Progenitor cell of endocrine pancreas (in vitro differentiated cells): ENCODE measurements around the gene IRS1. TPM values are rescaled to one million over a fixed set of nuclear protein-coding genes. Genes with fewer than 3 reads are reported as not detected.

Experiments used
- DNase-seq: peaks from one replicate; pipeline ENCODE4 v3.0.0; 2021; ENCODE audit warnings: low spot score; ENCODE audit not compliant: unreplicated experiment
- H3K27ac Mint-ChIP-seq: 2 replicates; pipeline ENCODE4 v1.8.0; 2021; ENCODE audit warnings: mild to moderate bottlenecking, moderate library complexity, mixed read lengths
- H3K27me3 Mint-ChIP-seq: 2 replicates; pipeline ENCODE4 v1.8.0; 2021; ENCODE audit warnings: mixed read lengths
- H3K36me3 Mint-ChIP-seq: 2 replicates; pipeline ENCODE4 v1.8.0; 2022; ENCODE audit warnings: mixed read lengths; ENCODE audit not compliant: insufficient read depth
- H3K4me1 Mint-ChIP-seq: 2 replicates; pipeline ENCODE4 v1.8.0; 2021; ENCODE audit warnings: low read depth, mixed read lengths
- H3K4me3 Mint-ChIP-seq: 2 replicates; pipeline ENCODE4 v1.8.0; 2021; ENCODE audit warnings: low read depth, mild to moderate bottlenecking, moderate library complexity, mixed read lengths
- H3K9me3 Mint-ChIP-seq: 2 replicates; pipeline ENCODE4 v1.8.0; 2021; ENCODE audit warnings: low read depth, mixed read lengths
- CTCF ChIP-seq: fragments of 200-600 bp; sonication (generic); IDR thresholded peaks from one replicate; pipeline ENCODE4 v1.5.0; 2021; ENCODE audit warnings: antibody characterized with exemption, mild to moderate bottlenecking; ENCODE audit not compliant: unreplicated experiment
- total RNA-seq: library from RNA; stranded (reverse); gene quantifications from 2 replicates; pipeline ENCODE4 v1.2.1, GENCODE V29; 2021

Gene IRS1
- total RNA-seq, 1 donor from 2014 or later, result 17.1 TPM

- DNase-seq, result no peak
- peaks cover 22% of the 10 kb centered on the region for H3K4me1 Mint-ChIP-seq
- TF ChIP-seq CTCF, result no peak
- H3K27ac Mint-ChIP-seq, result peak overlapping the region; percentile 97
- H3K9me3 Mint-ChIP-seq, result no peaks in the 10 kb centered on the region
- H3K36me3 Mint-ChIP-seq, result peaks cover 16% of the 10 kb centered on the region
- H3K27me3 Mint-ChIP-seq, result no peaks in the 10 kb centered on the region
- peak overlapping the region; percentile 91 for H3K4me3 Mint-ChIP-seq
Measured at GRCh38 chr2:226799976-226800940, 638 bp upstream of the IRS1 start.

- no peak for DNase-seq
- H3K27ac Mint-ChIP-seq, result peak overlapping the region; percentile 73
- H3K4me1 Mint-ChIP-seq, result peaks cover 35% of the 10 kb centered on the region
Measured at GRCh38 chr2:226798422-226799210, 1.0 kb downstream of the IRS1 start.

DNA sequence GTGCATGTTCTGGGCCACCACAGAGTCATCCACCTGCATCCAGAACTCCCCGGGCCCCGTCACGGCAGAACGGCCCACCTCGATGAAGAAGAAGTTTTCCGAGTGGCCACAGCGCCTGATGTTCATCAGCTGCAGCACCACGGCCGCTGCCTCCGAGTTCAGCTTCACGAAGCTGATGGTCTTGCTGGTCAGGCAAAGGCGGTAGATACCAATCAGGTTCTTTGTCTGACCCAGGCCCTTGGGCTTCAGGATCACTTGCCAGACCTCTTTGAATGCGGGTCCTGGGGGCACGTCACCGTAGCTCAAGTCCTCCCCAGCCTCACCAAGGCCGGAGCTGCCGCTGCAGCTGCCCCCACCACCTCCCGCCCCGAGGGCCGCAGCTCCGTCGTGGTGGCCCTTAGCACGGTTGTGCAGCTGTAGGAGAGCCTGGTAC is 1.6 kb downstream of the IRS1 start:
- H3K27ac Mint-ChIP-seq, result no peak overlapping the region
- peak overlapping the region; percentile 87 for H3K4me3 Mint-ChIP-seq
- no peak for DNase-seq
- H3K4me1 Mint-ChIP-seq, result peaks cover 39% of the 10 kb centered on the region
- no peaks in the 10 kb centered on the region for H3K27me3 Mint-ChIP-seq
- H3K36me3 Mint-ChIP-seq, result peaks cover 20% of the 10 kb centered on the region
- no peak for TF ChIP-seq CTCF
- H3K9me3 Mint-ChIP-seq, result no peaks in the 10 kb centered on the region

More at GRCh38 chr2:226798422-226799210, 1.0 kb downstream of the IRS1 start:
- Mint-ChIP-seq H3K36me3 (peaks cover 20% of the 10 kb centered on the region), H3K9me3 (no peaks in the 10 kb centered on the region), H3K27me3 (no peaks in the 10 kb centered on the region), H3K4me3 (peak overlapping the region; percentile 87)
- peak; percentile 45 for TF ChIP-seq CTCF

DNA sequence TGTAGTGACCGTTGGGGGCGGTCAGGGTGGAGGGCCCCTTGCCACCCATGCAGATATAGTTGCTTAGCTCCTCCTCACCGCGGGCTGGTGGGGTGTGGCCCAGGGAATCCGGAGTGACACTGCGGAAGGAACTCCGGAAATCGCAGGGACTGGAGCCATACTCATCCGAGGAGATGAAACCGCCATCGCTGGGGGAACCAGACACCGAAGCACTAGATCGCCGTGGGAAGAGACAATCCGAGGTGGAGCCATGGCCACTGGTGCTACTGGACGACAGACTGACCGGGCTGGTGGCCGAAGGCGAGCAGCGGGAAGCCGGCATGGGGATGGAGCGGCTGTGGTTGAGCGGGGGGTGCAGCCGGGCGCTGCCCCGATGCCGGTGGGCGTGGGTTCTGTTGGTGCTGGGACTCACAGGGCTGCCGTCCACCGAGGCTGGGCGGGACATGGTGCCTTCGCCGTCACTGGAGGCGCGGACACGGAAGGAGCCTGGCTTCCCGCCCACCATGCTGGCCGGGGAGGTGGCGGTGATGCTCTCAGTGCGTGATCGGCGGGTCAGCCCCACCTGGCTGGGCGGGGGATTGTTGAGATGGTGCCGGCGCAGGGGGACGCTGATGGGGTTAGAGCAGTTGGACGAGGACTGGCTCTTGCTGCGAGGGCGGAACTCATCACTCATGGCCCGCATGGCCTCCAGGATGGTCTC is 2.2 kb downstream of the IRS1 start:
- H3K4me1 Mint-ChIP-seq, result peaks cover 43% of the 10 kb centered on the region
- H3K9me3 Mint-ChIP-seq, result no peaks in the 10 kb centered on the region
- TF ChIP-seq CTCF, result no peak
- H3K36me3 Mint-ChIP-seq, result peaks cover 20% of the 10 kb centered on the region
- no peak overlapping the region for H3K27ac Mint-ChIP-seq
- no peak for DNase-seq
- H3K27me3 Mint-ChIP-seq, result no peaks in the 10 kb centered on the region
- peak overlapping the region; percentile 87 for H3K4me3 Mint-ChIP-seq
